ENCODE measurements around the gene UPK3BL1. TPM values are rescaled to one million over a fixed set of nuclear protein-coding genes. Genes with fewer than 3 reads are reported as not detected.
"Not testable (repeated sequence)": the region's sequence is repeated elsewhere in the genome, so short reads cannot be mapped to it uniquely, and the experiment has no call there.

Gene UPK3BL1
- polyA plus RNA-seq, 3 donors from 2014 or later: 15.8 to 38.2 (median 30.9) TPM

DNA sequence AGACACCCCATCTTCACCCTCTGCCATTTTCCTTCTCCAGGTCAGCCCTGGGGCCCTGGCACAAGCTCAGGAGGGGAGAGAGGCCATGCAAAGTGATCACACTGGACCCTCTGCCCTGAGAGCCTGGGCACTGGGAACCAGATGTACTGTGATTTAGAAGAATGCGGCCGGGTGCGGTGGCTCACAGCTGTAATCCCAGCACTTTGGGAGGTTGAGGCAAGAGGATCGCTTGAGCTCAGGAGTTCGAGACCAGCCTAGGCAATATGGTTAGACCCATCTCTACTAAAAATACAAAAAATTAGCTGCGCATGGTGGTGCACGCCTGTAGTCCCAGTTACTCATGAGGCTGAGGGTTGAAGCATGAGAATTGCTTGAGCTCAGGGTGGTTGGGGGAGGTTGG is 5.2 kb upstream of the UPK3BL1 start:
- H3K36me3 Mint-ChIP-seq; DNase-seq; H3K9me3 Mint-ChIP-seq; H3K4me1 Mint-ChIP-seq; H3K27ac Mint-ChIP-seq; H3K27me3 Mint-ChIP-seq (ENCODE audit: low read depth in 3 of 3); H3K4me3 Mint-ChIP-seq: not testable (repeated sequence)

GRCh38 chr7:102643404-102643803 is 813 bp upstream of the UPK3BL1 start:
- not testable (repeated sequence) for H3K36me3 Mint-ChIP-seq; H3K4me1 Mint-ChIP-seq; DNase-seq; H3K27ac Mint-ChIP-seq; H3K4me3 Mint-ChIP-seq; H3K27me3 Mint-ChIP-seq (ENCODE audit: low read depth in 3 of 3); H3K9me3 Mint-ChIP-seq

DNA sequence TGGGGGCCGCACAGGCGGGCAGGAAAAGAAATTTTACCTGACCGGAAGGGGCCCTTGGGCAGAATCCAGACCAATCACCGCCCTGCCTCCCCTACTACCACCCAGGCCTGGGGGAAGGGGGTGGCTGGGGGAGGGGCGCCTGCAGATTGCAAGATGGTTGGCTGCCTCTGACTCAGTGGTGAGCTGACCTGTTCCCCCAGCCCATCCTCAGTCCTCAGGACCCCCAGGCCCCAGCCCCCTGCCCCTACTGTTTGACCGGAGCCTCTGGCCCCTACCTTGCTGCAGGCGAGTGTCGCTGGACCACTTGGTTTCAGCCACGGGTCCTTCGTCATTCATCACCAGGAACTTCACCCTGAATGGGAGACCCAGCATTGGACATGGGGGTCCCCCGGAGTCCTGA is 3.7 kb downstream of the UPK3BL1 start:
- H3K4me3 Mint-ChIP-seq; H3K4me1 Mint-ChIP-seq; H3K27ac Mint-ChIP-seq; DNase-seq; H3K27me3 Mint-ChIP-seq (ENCODE audit: low read depth in 3 of 3); H3K36me3 Mint-ChIP-seq; H3K9me3 Mint-ChIP-seq: not testable (repeated sequence)

- H3K4me1 Mint-ChIP-seq; H3K4me3 Mint-ChIP-seq; DNase-seq; H3K27ac Mint-ChIP-seq; H3K9me3 Mint-ChIP-seq; H3K27me3 Mint-ChIP-seq (ENCODE audit: low read depth in 3 of 3); H3K36me3 Mint-ChIP-seq: not testable (repeated sequence)
These were observed 5.6 kb downstream of the UPK3BL1 start for GRCh38 chr7:102636956-102637355.

- H3K4me3 Mint-ChIP-seq; H3K27me3 Mint-ChIP-seq (ENCODE audit: low read depth in 3 of 3); H3K27ac Mint-ChIP-seq; DNase-seq; H3K36me3 Mint-ChIP-seq; H3K4me1 Mint-ChIP-seq; H3K9me3 Mint-ChIP-seq: not testable (repeated sequence)
These were observed 7.2 kb downstream of the UPK3BL1 start for GRCh38 chr7:102635354-102635753.

DNA sequence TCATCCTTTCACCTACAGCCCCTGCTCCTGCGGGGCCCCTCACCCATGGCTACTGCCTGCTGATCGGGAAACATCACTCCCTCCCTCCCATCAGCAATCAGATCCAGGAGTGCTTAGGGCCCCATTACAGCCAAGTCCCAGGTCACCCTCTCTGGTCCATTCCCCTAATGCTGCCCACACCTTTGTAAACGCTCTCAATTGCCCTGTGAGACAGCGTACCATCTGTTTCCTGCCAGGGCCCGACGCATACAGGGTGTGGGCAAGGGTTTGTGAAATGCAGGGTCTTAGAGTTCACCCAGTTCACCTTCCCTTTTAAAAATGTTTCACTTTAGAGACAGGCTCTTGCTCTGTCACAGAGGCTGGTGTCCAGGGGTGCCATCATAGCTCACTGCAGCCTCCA is 8.3 kb downstream of the UPK3BL1 start:
- H3K27ac Mint-ChIP-seq; H3K9me3 Mint-ChIP-seq; H3K4me3 Mint-ChIP-seq; H3K27me3 Mint-ChIP-seq (ENCODE audit: low read depth in 3 of 3); H3K36me3 Mint-ChIP-seq; DNase-seq; H3K4me1 Mint-ChIP-seq: not testable (repeated sequence)

DNA sequence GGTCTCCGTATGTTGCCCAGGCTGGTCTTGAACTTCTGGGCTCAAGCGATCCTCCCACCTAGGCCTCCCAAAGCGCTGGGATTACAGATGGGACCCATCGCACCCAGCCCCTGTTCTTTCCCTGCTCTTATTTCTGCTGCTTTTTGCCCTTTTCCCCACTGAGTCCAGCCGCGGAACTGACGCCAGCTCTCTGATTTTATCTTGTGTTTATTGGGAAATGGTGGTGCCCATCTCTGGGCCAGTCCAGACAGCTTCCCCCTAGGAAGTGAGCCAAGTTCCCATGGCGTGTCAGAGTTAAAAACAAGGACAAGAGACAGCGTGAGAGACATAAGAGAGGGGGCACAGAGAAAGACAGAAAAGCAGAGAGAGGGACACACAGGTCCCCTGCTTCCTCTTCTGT is 12.0 kb downstream of the UPK3BL1 start:
- not testable (repeated sequence) for H3K27ac Mint-ChIP-seq; H3K36me3 Mint-ChIP-seq; DNase-seq; H3K27me3 Mint-ChIP-seq (ENCODE audit: low read depth in 3 of 3); H3K9me3 Mint-ChIP-seq; H3K4me3 Mint-ChIP-seq; H3K4me1 Mint-ChIP-seq

- not testable (repeated sequence) for H3K4me3 Mint-ChIP-seq; H3K27me3 Mint-ChIP-seq (ENCODE audit: low read depth in 3 of 3); H3K27ac Mint-ChIP-seq
These were observed 15.2 kb downstream of the UPK3BL1 start for GRCh38 chr7:102627271-102627904.

DNA sequence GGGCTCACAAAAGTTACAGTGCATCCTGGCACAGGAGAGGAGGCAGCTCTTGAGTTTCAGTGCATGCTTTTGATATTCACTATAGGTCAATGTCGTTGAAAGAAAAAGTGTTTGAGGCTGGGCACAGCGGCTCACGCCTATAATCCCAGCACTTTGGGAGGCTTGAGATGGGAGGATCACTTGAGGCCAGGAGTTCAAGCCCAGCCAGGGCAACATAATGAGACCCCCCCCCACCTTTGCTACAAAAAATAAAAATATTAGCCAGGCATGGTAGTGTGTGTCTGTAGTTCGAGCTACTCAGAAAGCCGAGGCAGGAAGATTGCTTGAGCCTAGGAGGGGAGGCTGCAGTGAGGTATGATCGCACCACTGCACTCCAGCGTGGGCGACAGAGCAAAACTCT is 24.5 kb downstream of the UPK3BL1 start:
- H3K4me3 Mint-ChIP-seq; H3K4me1 Mint-ChIP-seq; DNase-seq; H3K27me3 Mint-ChIP-seq (ENCODE audit: low read depth in 3 of 3); H3K36me3 Mint-ChIP-seq; H3K27ac Mint-ChIP-seq; H3K9me3 Mint-ChIP-seq: not testable (repeated sequence)

More at GRCh38 chr7:102627271-102627904, 15.2 kb downstream of the UPK3BL1 start:
- H3K36me3 Mint-ChIP-seq, H3K9me3 Mint-ChIP-seq, DNase-seq, H3K4me1 Mint-ChIP-seq: not testable (repeated sequence)

- not testable (repeated sequence) for H3K27me3 Mint-ChIP-seq (ENCODE audit: low read depth in 3 of 3); H3K4me1 Mint-ChIP-seq; H3K36me3 Mint-ChIP-seq; H3K9me3 Mint-ChIP-seq; H3K27ac Mint-ChIP-seq
- peak within 1 kb of the TSS; percentile 35 to 68 (median 54) for H3K4me3 Mint-ChIP-seq
- DNase-seq: peak; percentile 39 to 46 (median 40)
These were observed 26.0 kb downstream of the UPK3BL1 start, which contains the start of gene RASA4 for GRCh38 chr7:102616507-102617125. Gene RASA4, minus strand, starts transcription at chr7:102616756. Its CDS starts 67 bp downstream, at chr7:102616689.

DNA sequence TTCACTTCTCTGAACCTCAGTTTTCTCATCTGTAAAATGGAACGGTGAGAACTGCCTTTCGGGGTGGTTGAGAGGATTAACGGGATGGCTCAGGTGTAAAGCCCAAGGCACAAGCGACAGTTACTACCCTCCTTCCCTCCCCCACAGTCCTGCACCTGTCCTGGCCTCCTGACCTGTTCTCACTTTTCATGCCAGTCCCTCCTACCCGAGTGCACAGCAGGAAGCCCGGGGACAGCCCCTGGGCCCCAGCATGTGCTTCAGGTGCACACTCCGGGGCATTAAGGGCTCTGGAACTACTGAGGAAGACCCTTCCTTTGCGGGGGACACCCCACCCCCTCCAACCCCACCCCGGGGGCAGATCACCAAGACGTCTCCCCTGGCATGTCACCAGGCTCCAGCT is 26.7 kb downstream of the UPK3BL1 start:
- not testable (repeated sequence) for H3K27ac Mint-ChIP-seq; H3K4me1 Mint-ChIP-seq; H3K27me3 Mint-ChIP-seq (ENCODE audit: low read depth in 3 of 3)

GRCh38 chr7:102614873-102615272 is 27.7 kb downstream of the UPK3BL1 start:
- not testable (repeated sequence) for DNase-seq; H3K4me3 Mint-ChIP-seq; H3K9me3 Mint-ChIP-seq; H3K27ac Mint-ChIP-seq; H3K36me3 Mint-ChIP-seq; H3K4me1 Mint-ChIP-seq; H3K27me3 Mint-ChIP-seq (ENCODE audit: low read depth in 3 of 3)

More for the DNA sequence above, 26.7 kb downstream of the UPK3BL1 start:
- DNase-seq, H3K4me3 Mint-ChIP-seq, H3K9me3 Mint-ChIP-seq, H3K36me3 Mint-ChIP-seq: not testable (repeated sequence)

- not testable (repeated sequence) for H3K27me3 Mint-ChIP-seq (ENCODE audit: low read depth in 3 of 3); H3K4me1 Mint-ChIP-seq; H3K27ac Mint-ChIP-seq; H3K9me3 Mint-ChIP-seq; H3K36me3 Mint-ChIP-seq; H3K4me3 Mint-ChIP-seq; DNase-seq
These were observed 28.3 kb downstream of the UPK3BL1 start for GRCh38 chr7:102614346-102614697.

GRCh38 chr7:102613575-102614345 is 28.8 kb downstream of the UPK3BL1 start:
- not testable (repeated sequence) for H3K4me3 Mint-ChIP-seq; H3K9me3 Mint-ChIP-seq; H3K27me3 Mint-ChIP-seq (ENCODE audit: low read depth in 3 of 3); H3K27ac Mint-ChIP-seq; H3K4me1 Mint-ChIP-seq; H3K36me3 Mint-ChIP-seq; DNase-seq

All from immature natural killer cell (primary cell).